Vagina (tissue), 2 donors: ENCODE measurements around the gene NF2.

ENCODE experiments used
- CTCF ChIP-seq, 3 experiments: fragments of 450-650 bp in 2 of 3; fragments of 200-600 bp in 1 of 3; sonication (generic) in 1 of 3; IDR thresholded peaks; one replicate each; pipeline ENCODE4 v1.5.1; 2017 to 2019; ENCODE audit warnings: antibody characterized with exemption in 3 of 3, mild to moderate bottlenecking in 2 of 3, moderate library complexity in 2 of 3
- POLR2AphosphoS5 ChIP-seq, 2 donors: sonication (generic); formaldehyde crosslinking; IDR thresholded peaks; one replicate each; pipeline ENCODE4 v1.9.0; 2017; ENCODE audit warnings: antibody characterized with exemption in 2 of 2, mild to moderate bottlenecking in 2 of 2, low read depth in 1 of 2; ENCODE audit not compliant: insufficient read depth in 1 of 2

- no peak for TF ChIP-seq CTCF (IDR thresholded peaks at IDR 0.05)
- no peak for TF ChIP-seq POLR2AphosphoS5 (IDR thresholded peaks at IDR 0.05; ENCODE audit: insufficient read depth in 1 of 2, low read depth in 1 of 2)
Observed at GRCh38 chr22:29615705-29616327, 12.4 kb downstream of the NF2 start.
